ENCODE measurements around the gene C2orf66. TPM values are rescaled to one million over a fixed set of nuclear protein-coding genes. Genes with fewer than 3 reads are reported as not detected.

The C2orf66 gene
- total RNA-seq = not detected in 2 replicates
- not detected for total RNA-seq (2013)
- polyA plus RNA-seq = not detected in 2 replicates
- polyA minus RNA-seq = not detected in 2 replicates

- Histone ChIP-seq H3K4me2 (replicated peaks; ENCODE audit: low read depth, low read length, poor library complexity, severe bottlenecking) (no peak within 1 kb of the TSS), H3K79me2 (ENCODE audit: control insufficient read depth, insufficient read depth, low read length) (no peaks in the 10 kb centered on the region), H3K27me3 (replicated peaks in 1 of 4; ENCODE audit: control extremely low read depth in 1 of 4, control insufficient read depth in 3 of 4, insufficient read depth in 4 of 4, low read length in 3 of 4) (peaks cover 0 to 16% (median 6%) of the 10 kb centered on the region in 4 experiments), H2AFZ (ENCODE audit: insufficient read depth, low read depth, low read length, poor library complexity, severe bottlenecking) (no peak within 1 kb of the TSS), H3K27ac (ENCODE audit: low read length in 2 of 2) (no peak within 1 kb of the TSS), H3K9me3 (ENCODE audit: control extremely low read depth in 1 of 3, control insufficient read depth in 2 of 3, insufficient read depth in 1 of 3, low read length in 2 of 3) (no peaks in the 10 kb centered on the region), H3K9ac (ENCODE audit: low read length) (no peak within 1 kb of the TSS), H3K36me3 (replicated peaks in 1 of 2; ENCODE audit: control extremely low read depth in 1 of 2, control insufficient read depth in 1 of 2, extremely low read depth in 1 of 2, insufficient read depth in 2 of 2, low read length in 1 of 2) (no peaks in the 10 kb centered on the region), H3K4me1 (ENCODE audit: control insufficient read depth in 2 of 2, insufficient read depth in 2 of 2, low read length in 2 of 2) (no peaks in the 10 kb centered on the region), H3K4me3 (ENCODE audit: control extremely low read depth in 1 of 5, extremely low read depth in 1 of 5, insufficient read depth in 1 of 5, low read depth in 2 of 5, low read length in 4 of 5) (no peak within 1 kb of the TSS), H4K20me1 (ENCODE audit: control insufficient read depth, insufficient read depth, low read length, poor library complexity, severe bottlenecking) (no peaks in the 10 kb centered on the region)
- no peak for ATAC-seq (ENCODE audit: low read depth)
- Mint-ChIP-seq H3K27me3 (peaks cover 54% of the 10 kb centered on the region), H3K4me1 (no peaks in the 10 kb centered on the region), H3K9me3 (ENCODE audit: insufficient read depth) (peaks cover 3% of the 10 kb centered on the region), H3K27ac (no peak within 1 kb of the TSS), H3K4me3 (no peak within 1 kb of the TSS)
- DNase-seq = no peak
- ChIA-PET POLR2A (no interaction called here), CTCF (no interaction called here)
- TF ChIP-seq CTCF (IDR thresholded peaks at IDR 0.05) (no peak), EZH2 (IDR thresholded peaks at IDR 0.05; ENCODE audit: borderline replicate concordance, insufficient read depth, low read depth, low read length, poor library complexity, severe bottlenecking) (no peak)
- no CpG with 5 or more reads among the region's 1 CpG for WGBS (ENCODE audit: insufficient coverage)
- intact Hi-C loops (cut with micrococcal nuclease) = no loop called here
Measured at GRCh38 chr2:196809260-196809659, at the start of gene C2orf66. C2orf66 (minus strand) TSS chr2:196809355; CDS start chr2:196809336, 19 bp downstream.

- no peak for TF ChIP-seq CTCF (IDR thresholded peaks at IDR 0.05)
- TF ChIP-seq EZH2 (IDR thresholded peaks at IDR 0.05; ENCODE audit: borderline replicate concordance, insufficient read depth, low read depth, low read length, poor library complexity, severe bottlenecking) = no peak
- Mint-ChIP-seq H3K27ac (no peak overlapping the region), H3K9me3 (ENCODE audit: insufficient read depth) (no peaks in the 10 kb centered on the region), H3K4me1 (no peaks in the 10 kb centered on the region), H3K27me3 (no peaks in the 10 kb centered on the region), H3K4me3 (no peak overlapping the region)
- H3K9ac ChIP-seq (ENCODE audit: low read length) = no peak overlapping the region
- intact Hi-C loops (cut with micrococcal nuclease) = no loop called here
- ChIA-PET POLR2A (no interaction called here), CTCF (interaction anchor here (0.7 kb wide), 1 partner anchor 17 kb away, joined by 4 read pairs; no protein-coding TSS in a partner anchor)
- H3K36me3 ChIP-seq (replicated peaks in 1 of 2; ENCODE audit: control extremely low read depth in 1 of 2, control insufficient read depth in 1 of 2, extremely low read depth in 1 of 2, insufficient read depth in 2 of 2, low read length in 1 of 2) = no peaks in the 10 kb centered on the region
- H3K27me3 ChIP-seq (replicated peaks in 1 of 4; ENCODE audit: control extremely low read depth in 1 of 4, control insufficient read depth in 3 of 4, insufficient read depth in 4 of 4, low read length in 3 of 4) = no peaks in the 10 kb centered on the region
- no peaks in the 10 kb centered on the region for H3K79me2 ChIP-seq (ENCODE audit: control insufficient read depth, insufficient read depth, low read length)
- no peaks in the 10 kb centered on the region for H3K4me1 ChIP-seq (ENCODE audit: control insufficient read depth in 2 of 2, insufficient read depth in 2 of 2, low read length in 2 of 2)
- DNase-seq (no peak), ATAC-seq (ENCODE audit: low read depth) (no peak)
- no peaks in the 10 kb centered on the region for H4K20me1 ChIP-seq (ENCODE audit: control insufficient read depth, insufficient read depth, low read length, poor library complexity, severe bottlenecking)
- H3K27ac ChIP-seq (ENCODE audit: low read length in 2 of 2) = no peak overlapping the region
- no peak overlapping the region for H3K4me3 ChIP-seq (ENCODE audit: control extremely low read depth in 1 of 5, extremely low read depth in 1 of 5, insufficient read depth in 1 of 5, low read depth in 2 of 5, low read length in 4 of 5)
- WGBS (ENCODE audit: insufficient coverage) = 100% methylated on average over 1 of the region's 1 CpG
- no peak overlapping the region for H3K4me2 ChIP-seq (replicated peaks; ENCODE audit: low read depth, low read length, poor library complexity, severe bottlenecking)
- H3K9me3 ChIP-seq (ENCODE audit: control extremely low read depth in 1 of 3, control insufficient read depth in 2 of 3, insufficient read depth in 1 of 3, low read length in 2 of 3) = peaks cover 0 to 4% (median 2%) of the 10 kb centered on the region in 3 donors
- H2AFZ ChIP-seq (ENCODE audit: insufficient read depth, low read depth, low read length, poor library complexity, severe bottlenecking) = no peak overlapping the region
Measured at GRCh38 chr2:196854629-196855028, 45.5 kb upstream of the C2orf66 start.

All from B cell (primary cell).